M059J (cell line): ENCODE measurements around the gene CHCHD6. TPM values are rescaled to one million over a fixed set of nuclear protein-coding genes. Genes with fewer than 3 reads are reported as not detected.

Source experiments
- DNase-seq: peaks from one replicate; pipeline ENCODE4 v3.0.0-alpha.2; 2012; ENCODE audit warnings: low read depth
- total RNA-seq: library from RNA; depleted of rRNA; stranded (reverse); fragments of >200 nt; shearing (Covaris generic); gene quantifications from 2 replicates; pipeline ENCODE4 v1.2.3, GENCODE V29; 2014

CHCHD6 gene
- total RNA-seq, 1 experiment from 2014 or later = 18.7 TPM

DNA sequence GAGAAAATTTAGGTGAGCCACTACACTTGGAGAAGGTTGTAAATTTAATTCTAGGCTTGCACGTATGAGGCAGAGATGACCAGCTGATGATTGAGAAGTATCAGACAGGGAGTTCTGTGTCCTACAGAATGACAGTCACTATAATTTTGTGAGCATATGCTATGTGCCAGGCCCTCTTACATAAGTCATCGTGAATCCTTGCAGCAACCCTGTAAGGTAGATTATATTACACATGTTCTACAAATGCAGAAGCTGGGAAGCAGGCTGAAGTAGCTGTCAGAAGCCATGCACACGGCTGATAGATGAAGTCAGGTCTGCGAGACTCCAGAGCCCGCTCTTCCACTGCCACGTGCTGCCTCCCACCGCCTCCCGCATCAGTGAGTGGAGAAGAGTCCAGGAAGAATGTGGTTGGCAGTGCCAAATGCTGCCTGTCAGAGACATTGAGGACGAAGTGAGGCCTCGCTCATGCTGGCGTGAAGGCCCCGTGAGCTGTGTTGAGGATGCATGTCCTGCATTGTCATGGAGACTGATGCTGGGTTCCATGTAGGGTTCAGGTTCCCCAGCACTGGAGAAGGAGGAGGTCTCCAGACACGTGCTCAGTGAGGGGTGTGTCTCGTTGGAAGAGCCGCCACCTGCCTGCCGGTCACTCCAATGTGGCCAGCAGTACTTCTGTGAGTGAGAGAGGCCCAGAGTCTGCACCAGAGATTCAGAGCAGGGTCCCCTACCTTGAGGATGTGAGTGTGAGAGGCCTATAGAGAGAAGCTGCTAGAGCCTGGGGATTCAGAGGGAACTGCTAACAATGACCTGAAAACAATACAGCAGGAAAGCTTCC is 155.6 kb downstream of the CHCHD6 start:
- DNase-seq = no peak

- DNase-seq = no peak
These were observed 161.7 kb downstream of the CHCHD6 start for GRCh38 chr3:126865736-126866135.

DNA sequence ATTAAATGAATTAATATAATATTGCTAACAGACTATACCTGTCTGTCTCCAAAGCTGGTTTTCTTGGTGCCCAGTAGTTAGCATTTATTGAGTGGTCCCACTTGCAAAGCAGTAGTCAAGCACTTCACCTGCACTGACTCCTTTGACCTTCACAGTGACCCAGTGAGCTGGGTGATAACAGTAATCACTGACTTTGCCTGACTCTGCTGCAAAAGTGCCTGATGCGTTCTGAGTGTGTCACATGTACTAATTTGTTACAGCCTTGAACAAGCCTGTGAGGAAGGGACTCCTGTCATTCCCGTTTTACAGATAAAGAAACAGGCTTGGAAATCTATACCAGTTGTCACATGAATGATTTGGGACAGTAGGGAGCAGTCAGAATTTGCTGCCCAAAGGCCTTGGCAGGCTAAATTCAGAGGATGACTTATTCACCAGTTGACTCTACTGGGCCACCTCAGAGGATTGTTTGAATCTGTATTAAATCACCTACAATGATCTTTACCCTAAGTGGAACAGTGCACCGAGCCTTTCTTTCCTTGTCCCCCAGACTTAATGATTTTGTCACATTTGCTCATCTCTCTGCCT is 162.2 kb downstream of the CHCHD6 start:
- DNase-seq = no peak

DNA sequence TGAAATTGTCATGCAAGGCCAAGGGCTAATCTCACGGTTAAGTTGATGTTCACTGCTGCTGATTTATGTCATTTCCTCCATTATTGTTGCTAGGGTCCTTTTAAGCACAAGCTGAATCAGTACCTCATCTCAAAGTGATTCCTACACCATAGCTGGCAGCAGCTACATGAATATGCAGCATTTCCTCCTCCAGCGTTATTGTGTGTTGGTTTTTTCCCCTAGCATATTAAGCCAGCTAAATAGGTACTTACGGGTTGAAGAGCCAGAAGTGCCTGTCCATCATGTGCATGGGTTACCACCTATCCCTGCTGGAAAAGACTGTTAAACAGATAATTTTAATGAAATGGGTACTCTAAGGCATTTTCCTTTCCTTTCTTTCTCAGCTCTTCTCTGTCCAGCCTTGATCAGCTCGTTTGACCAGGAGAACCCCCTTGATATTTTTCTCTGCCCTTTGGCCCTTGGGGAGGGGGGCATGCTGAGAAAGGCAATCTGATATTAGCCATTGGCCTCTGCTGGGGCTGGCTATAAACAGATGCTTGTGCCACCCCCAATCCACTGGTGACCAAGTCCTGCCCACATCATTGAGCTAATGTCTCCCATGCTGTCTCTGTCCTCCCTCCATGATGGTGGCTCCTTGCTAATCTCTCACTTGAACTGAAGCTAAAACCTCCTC is 163.3 kb downstream of the CHCHD6 start:
- no peak for DNase-seq

GRCh38 chr3:126867863-126868200 is 163.8 kb downstream of the CHCHD6 start:
- no peak for DNase-seq

- DNase-seq = no peak
These were observed 166.7 kb downstream of the CHCHD6 start for GRCh38 chr3:126870608-126871210.

DNA sequence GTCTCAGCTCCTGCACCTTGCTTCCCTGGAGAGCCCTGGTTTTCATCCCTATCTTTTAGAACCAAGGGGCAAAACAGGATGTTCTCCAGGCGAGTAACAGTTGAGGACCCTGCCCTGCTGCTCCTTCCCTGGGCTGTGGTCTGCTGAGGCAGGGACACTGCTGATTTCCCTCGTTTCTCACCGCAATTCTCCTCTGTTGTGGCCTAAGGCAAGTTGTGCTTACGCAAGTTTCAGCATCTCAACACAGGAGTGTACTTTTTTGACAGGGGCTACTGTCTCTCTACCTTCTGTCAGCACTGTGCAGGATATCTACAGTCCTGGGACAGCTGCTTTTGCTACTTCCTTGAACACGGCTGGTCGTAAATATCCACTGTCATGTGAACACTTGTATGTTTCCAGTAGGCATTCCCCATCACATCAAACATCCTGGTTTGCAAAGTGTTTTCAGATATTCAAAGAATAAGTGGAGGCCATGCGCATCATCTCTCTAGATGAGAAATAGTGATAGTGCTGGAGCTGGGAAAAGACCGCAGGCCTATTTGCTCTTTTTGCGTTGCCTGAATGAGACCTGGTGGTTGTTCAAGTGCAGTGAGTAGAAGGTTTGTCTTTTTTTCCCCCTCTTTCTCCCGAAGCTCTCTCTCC is 168.8 kb downstream of the CHCHD6 start:
- DNase-seq = no peak

GRCh38 chr3:126873416-126873815 is 169.4 kb downstream of the CHCHD6 start:
- DNase-seq = no peak

DNA sequence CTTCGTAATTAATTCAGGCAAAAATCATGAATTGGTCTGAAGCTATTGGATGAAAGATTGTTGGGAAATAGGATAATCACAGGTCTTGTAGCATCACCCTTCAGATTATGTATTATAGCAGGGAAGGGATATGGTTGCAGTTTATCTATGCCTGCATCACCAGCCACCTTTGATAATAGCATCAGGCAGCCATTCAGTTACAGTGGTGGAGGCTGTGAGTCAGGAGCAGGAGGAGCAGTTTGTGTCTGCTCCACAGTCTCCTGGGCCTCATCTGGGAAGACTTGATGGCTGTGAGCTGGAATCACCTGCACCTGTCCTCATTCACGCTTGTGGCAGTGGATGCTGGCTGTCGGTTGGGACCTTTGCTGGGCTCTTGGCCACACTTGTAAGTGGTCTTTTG is 174.6 kb downstream of the CHCHD6 start:
- no peak for DNase-seq

- no peak for DNase-seq
These were observed 176.9 kb downstream of the CHCHD6 start for GRCh38 chr3:126880901-126881300.

DNA sequence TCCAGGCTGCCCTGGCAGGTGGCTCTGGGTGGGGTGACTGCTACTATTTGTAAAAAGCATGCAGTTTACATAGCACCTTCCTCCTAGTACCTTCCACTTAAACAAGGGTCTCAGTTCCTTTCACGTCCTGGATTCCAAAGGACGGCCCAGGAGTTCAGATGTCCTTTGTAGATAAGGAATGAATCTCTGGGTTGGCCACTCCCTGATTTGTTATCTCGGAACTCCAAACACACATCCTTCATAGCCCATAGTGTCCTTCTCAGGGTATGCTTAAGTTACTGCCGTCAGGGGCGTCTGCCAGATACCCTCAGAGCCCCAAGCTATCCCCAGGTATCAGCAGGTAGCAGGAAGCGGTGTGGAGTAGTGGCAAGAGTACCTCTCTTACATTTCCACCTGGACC is 177.8 kb downstream of the CHCHD6 start:
- no peak for DNase-seq

- DNase-seq = no peak
These were observed 179.2 kb downstream of the CHCHD6 start for GRCh38 chr3:126883241-126883640.

GRCh38 chr3:126885425-126885824 is 181.4 kb downstream of the CHCHD6 start:
- no peak for DNase-seq

DNA sequence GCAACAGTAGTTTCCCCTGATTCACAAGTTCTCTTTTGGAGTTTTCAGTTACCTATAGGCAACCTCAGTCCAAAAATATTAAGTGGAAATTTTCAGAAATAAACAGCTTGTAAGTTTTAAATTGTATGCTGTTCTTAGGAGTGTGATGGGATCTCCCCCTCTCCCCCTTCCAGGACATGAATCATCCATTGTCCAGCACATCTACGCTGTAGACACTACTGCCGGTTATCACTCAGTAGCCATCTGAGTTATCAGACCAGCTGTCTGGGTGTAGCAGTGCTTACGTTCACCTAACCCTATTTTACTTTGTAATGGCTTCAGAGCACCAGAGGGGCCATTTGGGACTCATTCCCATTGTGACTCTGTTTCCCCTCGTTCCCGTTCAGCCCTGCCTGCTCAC is 182.2 kb downstream of the CHCHD6 start:
- DNase-seq = peak; percentile 54

DNA sequence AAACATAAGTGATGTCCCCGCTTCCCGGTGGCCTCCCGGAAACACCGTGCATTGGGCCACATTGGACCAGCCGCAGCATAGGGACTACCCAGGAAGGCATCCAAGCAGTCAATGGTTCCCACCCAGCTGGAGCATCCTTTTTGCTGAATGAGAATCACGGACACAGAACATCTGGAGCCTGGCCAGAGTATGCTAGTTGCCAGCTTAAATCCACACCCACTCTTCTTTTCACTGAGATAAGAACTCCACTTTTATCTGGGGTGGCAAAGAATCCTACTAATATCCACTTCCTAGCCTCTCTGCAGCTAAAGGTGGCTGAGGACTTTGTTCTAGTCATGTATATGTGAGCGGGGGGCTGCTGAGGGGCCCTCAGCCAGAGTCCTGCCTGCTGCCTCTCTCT is 183.6 kb downstream of the CHCHD6 start:
- DNase-seq = no peak

DNA sequence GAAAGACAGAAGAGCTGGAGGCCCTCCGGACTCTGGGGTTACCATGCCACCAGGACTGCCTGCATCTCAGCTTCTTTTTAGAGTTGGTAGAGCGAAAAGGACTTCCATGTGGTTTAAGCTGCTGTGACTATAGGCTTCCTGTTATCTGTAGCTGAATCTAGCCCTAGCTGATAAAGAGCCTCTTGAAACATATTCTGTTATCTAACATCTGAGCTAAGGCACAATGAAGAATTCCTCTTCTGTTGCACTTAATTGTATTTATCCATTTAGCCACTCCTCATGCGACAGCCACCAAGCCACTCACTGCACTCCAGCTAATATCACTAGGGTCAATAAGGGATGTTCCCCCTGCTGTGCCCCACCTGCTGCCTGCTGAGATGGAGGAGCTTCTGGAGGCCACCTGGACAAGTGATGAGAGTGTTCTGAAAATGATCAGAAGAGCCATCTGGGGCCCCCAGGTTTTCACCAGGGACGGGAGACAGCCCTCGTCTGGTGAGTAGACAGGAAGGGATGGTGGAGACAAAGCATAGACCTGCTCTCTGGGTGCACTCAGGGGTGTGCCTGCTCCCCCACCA is 184.2 kb downstream of the CHCHD6 start:
- no peak for DNase-seq

GRCh38 chr3:126889276-126890201 is 185.5 kb downstream of the CHCHD6 start:
- DNase-seq = no peak

- DNase-seq = no peak
These were observed 187.1 kb downstream of the CHCHD6 start for GRCh38 chr3:126891141-126891540.

- DNase-seq = no peak
These were observed 187.8 kb downstream of the CHCHD6 start for GRCh38 chr3:126891791-126892190.

DNA sequence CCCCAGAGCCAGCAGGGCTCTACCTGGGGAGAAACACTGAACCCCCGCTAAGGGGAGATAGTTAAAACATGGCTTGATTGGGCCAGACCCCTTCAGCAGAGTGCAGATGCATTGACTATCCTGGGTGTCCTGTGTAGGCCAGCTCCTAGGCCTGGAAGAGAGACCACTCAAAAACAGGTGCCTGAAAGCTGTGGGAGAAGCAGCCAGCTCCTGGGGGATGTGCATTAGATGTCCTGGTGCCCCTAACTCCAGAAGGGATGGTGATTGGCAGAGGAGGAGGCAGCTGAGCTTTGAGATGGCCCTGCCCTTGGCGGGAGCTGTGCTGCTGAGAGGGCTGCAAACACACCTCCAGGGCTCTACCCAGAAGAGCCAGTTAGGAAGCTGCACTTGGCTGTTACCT is 189.6 kb downstream of the CHCHD6 start:
- DNase-seq = no peak

- no peak for DNase-seq
These were observed 190.4 kb downstream of the CHCHD6 start for GRCh38 chr3:126894475-126894874.
